ENCODE results near the gene SFMBT1.

- TF ChIP-seq CTCF (conservative IDR thresholded peaks at IDR 0.05; ENCODE audit: low read length): no peak
- TF ChIP-seq EZH2phosphoT487 (IDR thresholded peaks at IDR 0.05; ENCODE audit: borderline replicate concordance, low read depth, low read length): no peak
Measured at GRCh38 chr3:52904552-52904951, 141.3 kb downstream of the SFMBT1 start.

Measured in OCI-LY7 (cell line).